Left ventricle myocardium inferior (tissue), 1 donor: ENCODE results near the gene RAC2. TPM values are rescaled to one million over a fixed set of nuclear protein-coding genes. Genes with fewer than 3 reads are reported as not detected.

Experiments used
- DNase-seq: peaks from one replicate; pipeline ENCODE4 v3.0.0-alpha.2; 2020
- H3K27ac ChIP-seq: fragments of 200-600 bp; replicated peaks from 2 replicates; pipeline ENCODE4 v1.8.0; 2021
- H3K27me3 ChIP-seq: fragments of 200-600 bp; 2 replicates; pipeline ENCODE4 v1.8.0; 2021; ENCODE audit warnings: low read depth
- H3K36me3 ChIP-seq: fragments of 200-600 bp; 2 replicates; pipeline ENCODE4 v1.8.0; 2021
- H3K4me1 ChIP-seq: fragments of 200-600 bp; 2 replicates; pipeline ENCODE4 v1.8.0; 2021
- H3K4me3 ChIP-seq: fragments of 200-600 bp; 2 replicates; pipeline ENCODE4 v1.8.0; 2021; ENCODE audit warnings: mild to moderate bottlenecking, moderate library complexity
- H3K9me3 ChIP-seq: fragments of 200-600 bp; replicated peaks from 2 replicates; pipeline ENCODE4 v1.8.0; 2021
- intact Hi-C: fragments of 100-400 bp; cut with micrococcal nuclease; formaldehyde crosslinking; loops from one replicate; pipeline ENCODE4 v1.11.0; 2022
- total RNA-seq: library from RNA; stranded (reverse); fragmentation: NEBNext Ultra II Directional; extraction: Animal tissue kit (Norgen Biotek cat#: 25700); gene quantifications from one replicate; pipeline ENCODE4 v1.2.1, GENCODE V29; 2021
- TF ChIP-seq, protein P1 (sequence below): fragments of 200-600 bp; IDR thresholded peaks from 2 replicates; pipeline ENCODE4 v1.8.0; 2021; ENCODE audit warnings: antibody characterized with exemption, mild to moderate bottlenecking, borderline replicate concordance
- donor health status: DM: no; HTN: yes; CAD: no; lungs with severe emphysema.

Gene RAC2
- total RNA-seq, 1 donor from 2014 or later, result 1.8 TPM

- Histone ChIP-seq H3K9me3 (no peaks in the 10 kb centered on the region), H3K4me3 (peak overlapping the region; percentile 51), H3K4me1 (peaks cover 11% of the 10 kb centered on the region), H3K27ac (peak overlapping the region; percentile 55), H3K27me3 (peaks cover 95% of the 10 kb centered on the region), H3K36me3 (no peaks in the 10 kb centered on the region)
- DNase-seq, result no peak
- intact Hi-C loops, result no loop called here
- TF ChIP-seq, protein P1, sequence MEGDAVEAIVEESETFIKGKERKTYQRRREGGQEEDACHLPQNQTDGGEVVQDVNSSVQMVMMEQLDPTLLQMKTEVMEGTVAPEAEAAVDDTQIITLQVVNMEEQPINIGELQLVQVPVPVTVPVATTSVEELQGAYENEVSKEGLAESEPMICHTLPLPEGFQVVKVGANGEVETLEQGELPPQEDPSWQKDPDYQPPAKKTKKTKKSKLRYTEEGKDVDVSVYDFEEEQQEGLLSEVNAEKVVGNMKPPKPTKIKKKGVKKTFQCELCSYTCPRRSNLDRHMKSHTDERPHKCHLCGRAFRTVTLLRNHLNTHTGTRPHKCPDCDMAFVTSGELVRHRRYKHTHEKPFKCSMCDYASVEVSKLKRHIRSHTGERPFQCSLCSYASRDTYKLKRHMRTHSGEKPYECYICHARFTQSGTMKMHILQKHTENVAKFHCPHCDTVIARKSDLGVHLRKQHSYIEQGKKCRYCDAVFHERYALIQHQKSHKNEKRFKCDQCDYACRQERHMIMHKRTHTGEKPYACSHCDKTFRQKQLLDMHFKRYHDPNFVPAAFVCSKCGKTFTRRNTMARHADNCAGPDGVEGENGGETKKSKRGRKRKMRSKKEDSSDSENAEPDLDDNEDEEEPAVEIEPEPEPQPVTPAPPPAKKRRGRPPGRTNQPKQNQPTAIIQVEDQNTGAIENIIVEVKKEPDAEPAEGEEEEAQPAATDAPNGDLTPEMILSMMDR, result no peak
Measured at GRCh38 chr22:37284126-37284804, 40.2 kb upstream of the RAC2 start.

- H3K27ac ChIP-seq, result peak overlapping the region; percentile 55
Measured at GRCh38 chr22:37283393-37283937, 39.4 kb upstream of the RAC2 start.

GRCh38 chr22:37282385-37282677 lies 38.3 kb upstream of the RAC2 start, which contains the start of gene CYTH4:
Gene CYTH4 (plus strand): TSS chr22:37282508. CDS start chr22:37282570, 62 bp downstream.
- H3K36me3 ChIP-seq, result no peaks in the 10 kb centered on the region
- H3K4me3 ChIP-seq, result peak within 1 kb of the TSS; percentile 51
- intact Hi-C loops, result no loop called here
- no peaks in the 10 kb centered on the region for H3K9me3 ChIP-seq
- peaks cover 11% of the 10 kb centered on the region for H3K4me1 ChIP-seq
- TF ChIP-seq, protein P1, result no peak
- peak; percentile 64 for DNase-seq
- H3K27me3 ChIP-seq, result peaks cover 97% of the 10 kb centered on the region
- peak within 1 kb of the TSS; percentile 55 for H3K27ac ChIP-seq

More at GRCh38 chr22:37283393-37283937, 39.4 kb upstream of the RAC2 start:
- H3K9me3 ChIP-seq, result no peaks in the 10 kb centered on the region
- peaks cover 11% of the 10 kb centered on the region for H3K4me1 ChIP-seq
- H3K36me3 ChIP-seq, result no peaks in the 10 kb centered on the region
- TF ChIP-seq, protein P1, result no peak
- peaks cover 97% of the 10 kb centered on the region for H3K27me3 ChIP-seq
- H3K4me3 ChIP-seq, result peak overlapping the region; percentile 51
- intact Hi-C loops, result no loop called here
- no peak for DNase-seq

DNA sequence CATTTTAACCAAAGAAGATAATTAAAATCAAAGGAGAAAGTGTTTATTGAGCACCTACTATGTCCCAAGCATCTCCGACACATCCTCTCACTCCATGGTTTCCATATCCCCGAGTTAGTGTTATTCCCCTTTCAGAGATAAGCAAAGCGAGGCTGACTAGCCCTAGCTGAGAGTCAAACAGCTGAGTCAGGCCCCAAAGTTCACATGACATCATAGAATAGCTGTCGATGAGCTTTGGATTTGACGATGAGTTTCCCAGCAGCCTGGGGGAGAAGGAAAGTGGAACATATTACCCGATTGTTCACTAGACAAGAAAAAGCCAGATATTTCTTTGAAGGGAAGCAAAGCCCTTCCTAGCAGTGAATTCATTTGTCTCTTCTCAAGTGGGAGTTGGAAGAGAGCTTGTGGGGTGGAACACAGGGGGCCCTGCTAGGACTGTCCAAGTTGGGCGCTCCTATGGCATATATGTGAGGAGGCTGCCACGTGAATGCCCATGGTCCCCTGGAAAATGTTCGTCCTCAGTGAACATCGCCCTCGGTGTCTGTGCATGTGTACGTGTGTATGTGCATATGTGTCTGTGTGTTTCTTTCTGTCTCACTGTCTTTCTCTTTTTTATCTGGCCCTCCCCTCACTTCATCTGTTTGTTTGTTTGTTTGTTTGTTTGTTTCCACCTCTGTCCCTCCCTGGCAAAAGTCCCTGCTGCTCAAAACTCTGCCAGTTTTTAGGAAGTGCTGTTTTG lies 37.7 kb upstream of the RAC2 start:
- no peaks in the 10 kb centered on the region for H3K36me3 ChIP-seq
- TF ChIP-seq, protein P1, result no peak
- H3K9me3 ChIP-seq, result no peaks in the 10 kb centered on the region
- peak overlapping the region; percentile 55 for H3K27ac ChIP-seq
- no peak overlapping the region for H3K4me3 ChIP-seq
- H3K4me1 ChIP-seq, result peaks cover 11% of the 10 kb centered on the region
- no peak for DNase-seq
- H3K27me3 ChIP-seq, result peaks cover 92% of the 10 kb centered on the region
- intact Hi-C loops, result no loop called here

GRCh38 chr22:37281195-37281594 lies 37.1 kb upstream of the RAC2 start:
- Histone ChIP-seq H3K27ac (no peak overlapping the region), H3K9me3 (no peaks in the 10 kb centered on the region), H3K27me3 (peaks cover 94% of the 10 kb centered on the region), H3K4me1 (peaks cover 11% of the 10 kb centered on the region), H3K36me3 (no peaks in the 10 kb centered on the region), H3K4me3 (no peak overlapping the region)
- TF ChIP-seq, protein P1, result no peak
- intact Hi-C loops, result no loop called here
- DNase-seq, result no peak
